K562 treated with DMSO at 1 percent for 24 hours (cell line): ENCODE data around the gene LHX1. TPM values are rescaled to one million over a fixed set of nuclear protein-coding genes. Genes with fewer than 3 reads are reported as not detected.

Experiments
- total RNA-seq: library from RNA; unstranded; fragments of 300-600 nt; gene quantifications from 2 replicates; pipeline ENCODE4 v1.2.3, GENCODE V29; 2022; ENCODE audit warnings: low read depth; ENCODE audit not compliant: insufficient read depth

The LHX1 gene
- not detected in 2 replicates for total RNA-seq

DNA sequence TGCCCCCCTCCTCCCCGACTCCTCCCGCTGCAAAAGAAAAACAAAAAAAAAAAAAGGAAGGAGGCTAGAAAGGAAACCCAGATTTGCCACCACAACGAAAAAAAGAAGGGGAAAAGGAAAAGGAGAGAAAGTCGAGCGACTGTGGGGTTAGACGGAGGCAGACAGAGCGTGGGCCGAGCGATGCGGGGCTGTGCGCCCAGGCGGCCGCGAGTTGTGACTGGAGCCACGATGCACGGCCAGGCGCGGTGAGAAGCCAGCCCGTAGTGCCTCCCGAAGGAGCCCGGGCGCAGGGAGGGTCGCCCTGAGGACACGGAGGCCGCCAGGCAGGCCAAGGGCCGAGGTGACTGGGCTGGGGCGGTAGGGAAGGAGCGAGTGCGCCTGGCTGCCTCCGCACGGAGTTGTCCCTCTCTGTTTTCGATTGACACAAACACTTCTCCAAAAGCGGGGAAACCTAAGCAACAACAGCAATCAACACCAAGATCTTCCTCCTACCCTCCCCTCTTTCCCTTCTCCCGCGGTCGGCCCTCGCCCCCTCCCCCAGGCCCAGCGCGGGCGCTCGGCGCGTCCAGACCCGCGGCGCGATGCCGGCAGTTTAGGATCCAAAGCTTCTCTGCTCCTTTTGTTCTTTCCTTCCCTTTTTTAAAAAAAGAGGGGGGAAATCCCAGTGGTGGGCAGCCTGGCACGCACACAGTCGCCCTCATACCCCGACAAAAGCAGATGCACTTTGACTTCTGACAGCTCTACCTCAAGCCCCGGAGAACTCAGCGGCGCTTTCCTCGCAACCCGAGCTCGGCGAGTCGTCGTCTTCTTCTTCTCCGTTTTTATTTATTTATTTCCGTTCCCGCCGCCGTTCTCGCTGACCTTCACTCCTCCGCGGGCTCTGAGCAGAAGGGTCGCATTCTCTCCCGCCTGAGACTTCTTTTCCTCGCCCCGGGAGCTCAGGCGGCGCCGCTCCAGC, at the start of gene LHX1:
LHX1 (plus strand) TSS at position 475 of the 958 bp plus-strand sequence. CDS start 723 bp downstream, outside the sequence.

GRCh38 chr17:36948717-36949460, 11.6 kb downstream of the LHX1 start, which contains the start of gene AATF:
TSS of gene AATF (plus strand) at chr17:36948954. CDS start at chr17:36949126, 172 bp downstream.

Other genes starting within 250 kb of the LHX1 start
- gene AATF, start 11.5 kb downstream of the LHX1 start, total RNA-seq: 68.3 and 82.2 TPM in 2 replicates